Activated CD4-positive, alpha-beta T cell treated with anti-CD3 and anti-CD28 coated beads for 48 hours (primary cell): ENCODE data around the gene ACYP1.
"Not testable (repeated sequence)": the region's sequence is repeated elsewhere in the genome, so short reads cannot be mapped to it uniquely, and the experiment has no call there.

Source experiments
- DNase-seq: peaks from one replicate; pipeline ENCODE4 v3.0.0-alpha.2; 2020

The ACYP1 gene

GRCh38 chr14:75068294-75069120, 4.7 kb upstream of the ACYP1 start:
- DNase-seq, result no peak

- DNase-seq, result not testable (repeated sequence)
These were observed 3.9 kb upstream of the ACYP1 start for GRCh38 chr14:75067765-75068164.

DNA sequence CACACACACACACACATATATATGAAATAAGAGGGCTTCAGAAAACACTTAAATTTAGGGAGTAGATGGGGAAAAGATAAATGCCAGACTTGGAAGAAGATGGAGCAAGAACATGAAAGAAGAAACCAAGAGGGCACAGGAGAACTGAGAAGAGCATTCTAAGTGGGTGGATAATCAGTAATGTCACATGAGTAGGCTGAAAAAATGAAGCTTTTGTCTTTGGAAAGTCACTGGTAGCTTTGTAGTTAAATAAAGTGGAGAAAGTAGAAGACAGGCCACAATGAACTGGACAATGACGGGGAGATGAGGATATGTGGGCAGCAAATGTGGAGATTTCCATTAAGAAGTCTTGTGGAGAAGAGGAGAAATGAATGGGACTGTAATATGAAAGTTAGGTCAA, 3.4 kb upstream of the ACYP1 start:
- DNase-seq, result no peak

DNA sequence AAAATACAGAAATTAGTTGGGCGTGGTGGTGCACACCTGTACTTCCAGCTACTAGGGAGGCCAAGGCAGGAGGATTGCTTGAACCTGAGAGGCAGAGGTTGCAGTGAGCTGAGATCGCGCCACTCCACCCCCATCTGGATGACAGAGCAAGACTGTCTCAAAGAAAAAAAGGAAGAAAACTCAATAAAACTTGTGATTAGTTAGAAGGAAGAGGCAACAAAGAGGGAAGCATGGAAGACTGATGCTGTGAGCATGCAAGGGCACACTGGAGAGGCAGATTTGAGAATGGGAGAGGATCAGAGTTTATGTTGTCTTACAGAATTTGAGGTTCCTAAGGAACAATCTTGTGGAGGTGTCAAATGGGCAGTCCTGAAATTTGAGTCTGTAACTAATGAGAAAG, 2.9 kb upstream of the ACYP1 start:
- DNase-seq, result no peak

DNA sequence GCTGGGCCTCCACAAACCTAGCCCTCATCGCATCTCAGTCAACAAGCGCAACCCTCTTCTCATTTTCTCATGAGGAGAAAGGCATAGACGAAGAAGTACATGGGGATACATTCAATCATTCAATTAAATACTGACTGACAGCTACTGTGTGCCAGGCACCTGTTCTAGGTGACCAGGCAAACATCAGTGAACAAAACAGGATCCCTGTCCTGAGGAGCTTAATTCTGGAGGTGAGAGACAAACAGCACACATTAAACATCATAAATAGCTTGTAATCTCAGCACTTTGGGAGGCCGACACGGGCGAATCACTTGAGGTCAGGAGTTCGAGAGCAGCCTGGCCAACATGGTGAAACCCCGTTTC, 362 bp upstream of the ACYP1 start:
- no peak for DNase-seq

- no peak for DNase-seq
These were observed 811 bp downstream of the ACYP1 start for GRCh38 chr14:75063013-75063412.

GRCh38 chr14:75060420-75060819, 3.4 kb downstream of the ACYP1 start:
- DNase-seq, result no peak

DNA sequence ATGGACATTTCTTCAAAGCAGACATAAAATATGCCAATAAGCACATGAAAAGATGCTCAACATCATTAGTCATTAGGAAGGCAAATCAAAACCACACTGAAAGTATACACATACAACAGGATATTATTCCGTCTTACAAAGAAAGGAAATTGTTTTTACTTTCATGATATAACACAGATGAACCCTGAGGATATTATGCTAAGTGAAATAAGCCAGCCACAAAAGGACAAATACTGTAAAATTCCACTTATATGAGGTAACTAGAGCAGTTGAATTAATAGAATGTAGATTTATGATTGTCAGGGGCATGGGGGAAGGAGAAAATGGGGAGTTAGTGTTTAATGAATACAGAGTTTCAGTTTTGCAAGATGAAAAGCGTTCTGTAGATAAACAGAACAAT, 4.2 kb downstream of the ACYP1 start:
- DNase-seq, result no peak

DNA sequence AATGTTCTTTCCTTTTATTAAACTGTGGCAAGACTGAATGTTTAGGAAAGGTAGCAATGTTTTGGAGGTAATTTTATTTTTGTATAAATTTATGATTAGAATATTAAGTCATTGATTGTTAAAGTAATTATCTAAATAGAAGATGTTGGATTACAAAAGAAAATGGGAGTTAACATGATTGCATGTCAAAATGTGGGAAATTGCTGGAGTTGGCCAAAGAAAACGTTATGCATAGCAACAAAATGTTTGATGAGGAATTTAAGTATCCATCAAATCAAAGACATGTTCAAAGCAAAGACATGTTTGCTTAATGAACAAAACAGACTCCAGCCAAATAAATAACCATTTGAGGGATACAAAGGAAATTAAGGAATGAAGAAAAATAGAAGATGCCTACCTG, 9.4 kb downstream of the ACYP1 start:
- no peak for DNase-seq

DNA sequence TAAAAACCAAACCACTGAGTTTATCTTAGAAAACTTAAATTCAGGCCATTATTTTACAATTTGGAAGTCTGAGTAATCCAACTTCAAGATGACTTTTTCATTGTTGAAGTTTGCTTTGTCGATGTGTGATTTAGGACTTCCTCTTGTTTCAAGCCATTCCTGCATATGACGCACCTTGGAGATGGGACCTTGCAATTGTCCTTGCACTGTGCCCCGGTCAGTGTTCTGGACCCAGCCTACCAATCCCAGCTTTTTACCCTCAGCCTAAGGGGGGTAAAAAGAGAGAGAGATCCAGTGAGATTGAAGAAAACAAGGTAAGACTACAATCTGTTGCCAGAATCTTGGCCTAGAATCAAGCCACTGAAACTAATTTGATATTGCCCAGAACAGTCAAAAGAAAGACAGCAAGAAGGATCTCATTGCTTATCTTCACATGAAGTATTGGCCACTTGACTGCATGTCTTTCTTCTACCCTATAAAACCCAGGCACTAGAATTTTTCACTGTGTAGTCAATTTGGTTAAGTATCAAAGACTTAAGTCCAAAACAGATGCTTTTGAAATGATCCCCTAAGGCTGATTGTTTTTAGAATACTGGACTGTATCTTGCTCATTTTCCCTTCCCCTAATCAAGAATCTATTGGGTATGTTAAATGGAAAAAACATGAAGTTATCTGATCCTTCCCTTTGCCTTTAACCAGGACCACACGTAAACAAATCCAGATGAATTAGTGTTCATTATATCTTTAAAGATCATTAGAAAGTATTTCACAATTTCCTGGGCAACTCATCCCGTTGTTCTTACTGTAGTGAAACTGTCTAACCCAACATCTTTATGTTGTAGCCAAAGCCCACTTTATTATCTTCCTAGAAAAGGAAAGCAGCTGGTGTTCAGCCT, 10.2 kb downstream of the ACYP1 start:
- DNase-seq, result no peak

DNA sequence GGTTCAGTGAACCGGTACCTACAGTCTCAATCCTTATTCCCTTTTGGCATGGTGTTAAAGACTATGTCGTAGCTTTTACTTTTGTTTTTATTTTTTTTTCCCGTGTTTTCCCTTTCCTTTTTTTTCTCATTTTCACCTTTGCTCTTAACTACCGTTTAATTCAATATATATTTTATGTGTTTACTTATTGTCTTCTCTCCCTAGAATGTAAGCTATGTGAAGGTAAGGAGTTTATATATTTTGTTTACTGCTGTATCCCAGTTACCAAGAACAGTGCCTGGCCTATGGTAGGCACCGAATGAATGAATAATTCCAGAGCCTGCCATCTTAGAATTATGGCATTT, 12.3 kb downstream of the ACYP1 start:
- DNase-seq, result no peak

GRCh38 chr14:75050852-75051555, 12.8 kb downstream of the ACYP1 start, which contains the start of gene MLH3:
TSS of gene MLH3 (minus strand) at chr14:75051467. CDS start at chr14:75049655, 1,812 bp downstream.
- peak; percentile 85 for DNase-seq

DNA sequence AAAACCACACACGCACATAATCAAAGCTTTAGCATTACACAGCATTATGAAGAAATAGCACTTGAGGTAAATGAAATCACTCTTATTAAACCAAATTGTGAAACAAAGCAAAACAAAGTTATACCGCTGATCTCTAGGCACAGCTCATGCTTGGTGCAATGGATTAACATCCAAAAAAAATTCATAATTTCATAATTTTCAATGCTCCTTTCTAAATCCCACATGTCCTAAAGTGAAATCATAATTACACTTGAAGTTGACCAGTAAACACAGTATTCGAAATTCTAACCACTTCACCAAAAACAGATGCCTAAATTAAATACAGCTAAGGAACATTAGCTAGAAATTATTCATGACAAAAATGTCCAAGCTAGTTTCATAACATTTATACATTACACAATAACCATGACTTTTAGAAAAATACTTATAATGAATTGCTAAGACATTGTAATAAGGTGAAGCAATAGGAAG, 14.1 kb downstream of the ACYP1 start:
- DNase-seq, result no peak

- DNase-seq, result no peak
These were observed 14.7 kb downstream of the ACYP1 start for GRCh38 chr14:75049136-75049535.

DNA sequence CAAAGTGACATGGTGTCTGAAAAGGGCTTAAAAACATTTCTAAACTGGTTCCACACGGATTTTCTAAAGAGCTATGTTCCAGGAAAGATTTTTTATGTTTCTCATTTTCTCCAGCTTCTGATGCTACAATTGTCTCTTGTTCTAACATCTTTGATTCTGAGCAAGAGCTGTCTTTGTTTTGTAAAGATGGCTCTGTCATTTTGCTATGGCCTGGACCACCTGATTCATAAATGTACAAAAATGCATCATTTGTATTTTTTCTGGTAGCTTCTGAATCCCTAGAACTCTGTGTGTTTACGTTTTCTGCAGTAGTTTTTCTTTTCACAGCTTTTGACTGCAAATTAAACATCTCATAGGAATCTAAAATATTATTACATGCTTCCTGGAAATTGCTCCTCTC, 15.7 kb downstream of the ACYP1 start:
- no peak for DNase-seq

DNA sequence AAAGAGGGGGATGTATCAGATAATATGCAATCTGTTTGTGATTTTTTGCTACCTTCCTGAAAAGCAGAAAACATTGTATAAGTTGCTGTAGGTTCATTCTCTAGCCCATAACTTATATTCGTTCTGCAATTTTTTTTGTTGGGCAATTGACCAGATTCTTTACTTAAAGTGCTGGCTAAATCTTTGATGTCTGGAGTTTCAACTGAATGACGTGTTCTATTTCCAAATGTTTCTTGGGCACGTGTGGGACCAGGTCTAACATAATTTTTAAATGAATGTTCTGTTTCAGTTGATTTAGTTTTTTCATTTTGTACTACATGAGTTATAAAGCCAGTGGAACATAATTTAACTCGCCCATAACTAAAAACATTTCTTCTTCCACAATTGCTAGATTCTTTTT, 16.3 kb downstream of the ACYP1 start:
- DNase-seq, result no peak

DNA sequence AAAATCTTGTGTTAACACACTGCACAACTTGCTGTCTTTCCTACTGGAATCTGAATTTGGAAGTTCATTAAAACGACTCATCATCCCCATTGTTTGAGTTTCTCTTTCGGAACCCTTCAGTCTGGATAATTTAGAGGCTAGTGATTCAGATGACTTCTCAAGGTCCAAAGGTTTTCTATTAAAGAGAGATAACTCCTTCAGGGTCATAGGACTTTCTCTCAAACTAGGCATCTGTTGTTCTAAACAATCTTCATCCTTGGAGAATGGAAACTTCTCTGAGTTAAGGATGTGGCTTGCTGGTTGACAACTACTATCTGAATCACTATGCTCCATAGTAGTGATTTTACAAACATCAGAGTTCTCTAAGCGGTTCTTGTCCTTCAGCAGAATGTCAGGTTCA, 16.9 kb downstream of the ACYP1 start:
- DNase-seq, result no peak

GRCh38 chr14:75046275-75046674, 17.5 kb downstream of the ACYP1 start:
- DNase-seq, result no peak

- no peak for DNase-seq
These were observed 19.1 kb downstream of the ACYP1 start for GRCh38 chr14:75044752-75045151.

DNA sequence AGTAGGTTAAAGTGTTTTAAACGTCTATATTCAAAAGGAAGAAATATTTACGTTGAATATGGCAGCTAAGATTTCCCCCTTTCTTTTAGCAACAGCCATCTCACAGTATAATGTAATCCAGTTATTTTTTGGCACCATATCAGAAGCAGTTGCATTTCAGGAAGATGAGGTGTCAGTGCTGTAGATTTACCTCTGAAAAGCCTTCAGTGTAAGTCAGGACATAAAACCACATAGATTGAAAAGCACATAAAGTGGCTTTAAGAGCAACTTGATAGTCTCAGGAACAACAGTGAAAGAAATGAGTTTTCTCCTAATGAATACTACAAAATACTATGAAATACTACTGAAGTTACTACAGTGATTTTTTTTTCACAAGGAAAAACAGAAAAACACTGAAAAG, 19.5 kb downstream of the ACYP1 start:
- DNase-seq, result no peak

GRCh38 chr14:75042035-75042434, 21.8 kb downstream of the ACYP1 start:
- DNase-seq, result no peak

- DNase-seq, result no peak
These were observed 22.2 kb downstream of the ACYP1 start for GRCh38 chr14:75041613-75042012.

GRCh38 chr14:75040959-75041358, 22.9 kb downstream of the ACYP1 start:
- DNase-seq, result no peak
